SKM-1 (cell line): ENCODE measurements around the gene FBXL17.

Source experiments
- DNase-seq: peaks from one replicate; lab custom pipeline; 2025; ENCODE audit not compliant: unreplicated experiment; lab: John Stamatoyannopoulos, UW

The FBXL17 gene

DNA sequence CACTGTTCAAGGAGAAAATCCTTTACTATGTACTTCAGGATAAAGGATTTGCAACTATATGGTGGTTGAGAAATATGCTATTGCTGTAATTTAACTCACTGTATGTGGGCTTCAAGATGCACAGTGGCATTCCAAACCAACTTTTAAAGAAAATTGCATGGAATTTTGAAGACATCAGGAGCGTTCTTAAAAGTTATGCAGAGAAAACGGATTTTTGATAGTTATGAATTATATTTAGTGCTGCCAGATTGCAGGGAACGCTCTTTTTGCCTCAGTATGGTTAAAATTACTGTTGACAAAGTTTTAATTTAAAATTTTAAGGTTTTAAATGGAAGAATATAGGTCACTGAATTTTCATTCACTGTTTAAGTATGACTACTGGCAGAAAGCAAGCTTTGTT is 375.1 kb downstream of the FBXL17 start:
- DNase-seq, result no peak

DNA sequence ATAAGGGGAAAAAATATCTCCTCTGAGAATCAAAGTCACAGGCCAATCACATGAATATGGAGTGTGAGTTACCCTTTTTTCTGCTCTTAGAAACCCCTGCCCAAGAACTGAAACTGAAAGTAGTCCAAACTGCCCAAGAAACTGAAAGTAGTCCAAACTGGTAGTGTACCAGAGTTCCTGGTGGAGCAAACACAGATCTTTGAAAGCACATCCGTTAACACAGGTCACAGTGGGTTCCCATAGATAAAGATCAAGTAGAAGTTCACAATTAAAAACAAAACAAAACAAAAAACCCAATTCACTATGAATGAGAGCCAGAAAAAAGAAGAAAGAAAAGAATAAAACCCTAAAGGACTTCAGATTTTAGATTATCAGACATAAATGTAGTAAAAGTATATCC is 378.7 kb downstream of the FBXL17 start:
- no peak for DNase-seq

DNA sequence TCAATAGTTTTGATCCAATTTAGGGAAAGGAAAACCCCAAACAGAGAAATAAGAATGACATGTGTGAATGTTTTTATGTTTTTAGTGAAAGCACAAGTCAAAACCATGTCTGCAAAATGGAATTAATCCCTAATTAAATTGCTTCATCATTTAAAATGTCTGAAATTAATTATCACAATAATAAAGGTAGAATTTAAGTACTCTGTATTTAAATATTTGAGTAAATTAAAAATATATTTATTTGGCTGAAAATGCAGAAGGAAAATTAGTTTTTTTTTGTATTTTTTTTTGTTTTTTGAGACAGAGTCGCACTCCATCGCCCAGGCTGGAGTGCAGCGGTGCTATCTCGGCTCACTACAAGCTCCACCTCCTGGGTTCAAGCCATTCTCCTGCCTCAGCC is 380.7 kb downstream of the FBXL17 start:
- no peak for DNase-seq

DNA sequence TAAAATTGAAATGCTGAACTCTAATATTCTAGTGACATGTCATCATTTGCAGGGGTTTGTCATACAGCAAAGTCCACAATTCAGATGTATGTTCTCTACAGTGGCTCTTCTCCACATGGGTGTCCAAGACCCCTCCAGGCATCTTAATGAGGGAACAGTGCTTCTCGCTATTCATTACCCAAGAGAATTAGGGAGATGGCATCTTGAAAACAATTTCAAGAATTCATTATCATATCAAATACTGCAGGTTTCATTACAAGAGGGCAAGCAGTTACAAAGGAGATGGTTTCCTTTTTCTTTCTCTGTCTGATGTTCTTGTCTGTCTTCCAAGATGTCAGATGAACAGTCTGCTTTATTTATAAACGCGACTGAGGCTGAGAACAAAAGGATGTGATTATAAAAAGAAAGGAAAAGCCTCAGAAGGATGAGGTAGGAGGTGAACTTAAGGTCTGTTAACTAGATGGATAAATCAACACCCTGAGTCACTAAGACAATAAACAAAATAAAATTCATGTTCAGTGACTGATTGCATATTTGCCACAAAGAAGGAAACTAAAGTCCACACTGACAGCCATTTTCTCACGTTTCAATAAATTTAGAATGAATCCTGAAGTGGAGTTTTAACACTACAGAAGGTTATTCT is 384.4 kb downstream of the FBXL17 start:
- DNase-seq, result no peak

DNA sequence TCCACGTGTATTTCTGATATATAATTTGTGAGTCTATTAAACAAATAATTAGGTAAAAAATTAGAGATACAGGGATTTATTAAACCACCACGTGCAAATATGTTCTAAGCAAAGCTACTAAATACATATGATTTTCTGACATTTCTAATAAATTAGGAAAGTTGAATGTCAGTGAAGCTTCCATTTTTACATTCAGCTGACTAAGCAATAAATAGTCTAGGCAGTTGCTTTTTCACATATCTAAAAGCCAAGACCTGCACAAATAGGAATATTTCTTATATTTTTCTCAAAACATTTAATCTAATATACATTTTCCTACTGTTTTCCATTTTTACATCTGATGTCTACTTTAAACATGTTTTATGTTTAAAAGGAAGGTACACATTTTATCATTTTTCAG is 388.6 kb downstream of the FBXL17 start:
- no peak for DNase-seq

DNA sequence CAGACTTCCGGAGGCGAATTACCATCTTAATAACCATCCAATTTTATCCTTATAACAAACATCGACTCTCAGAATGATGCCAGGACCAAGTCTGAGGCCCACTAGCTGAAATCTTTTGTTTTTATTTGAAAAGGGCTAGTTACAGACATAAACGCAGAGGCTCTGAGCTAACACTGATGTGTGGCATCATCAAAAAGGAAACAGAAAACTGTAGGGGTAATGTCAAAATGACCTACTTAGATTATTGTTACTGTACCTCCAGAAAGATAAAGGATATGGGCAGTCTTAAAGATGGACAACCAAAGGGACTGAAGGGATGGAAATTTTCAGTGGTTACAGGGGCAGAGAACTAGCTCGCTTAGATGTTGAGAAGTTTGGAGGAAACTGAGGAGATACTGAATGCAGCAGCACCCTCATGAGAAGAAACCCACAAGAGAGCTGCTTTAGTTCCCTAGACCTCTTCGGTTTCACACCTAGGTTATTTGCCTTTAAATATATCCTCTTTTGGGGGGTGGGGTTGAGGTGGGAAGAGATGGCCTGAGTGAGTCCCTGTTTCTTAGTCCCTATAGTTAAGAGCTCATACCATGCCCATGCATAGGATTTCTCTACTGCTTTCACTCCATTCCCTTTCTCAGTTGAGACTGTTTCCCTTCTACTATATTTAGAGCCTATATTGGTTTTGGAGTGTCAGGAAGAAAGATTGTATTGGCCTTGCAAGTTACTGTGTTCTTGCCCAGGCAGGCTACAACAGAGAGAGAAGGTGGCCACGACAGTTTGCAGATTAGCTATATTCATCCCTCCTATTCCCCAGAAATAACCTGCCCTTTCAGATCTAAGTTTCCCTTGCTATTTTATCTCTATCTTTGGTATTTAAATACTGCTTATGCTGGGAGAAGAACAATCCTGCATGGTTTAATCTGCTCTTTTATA is 390.8 kb downstream of the FBXL17 start:
- DNase-seq, result no peak

DNA sequence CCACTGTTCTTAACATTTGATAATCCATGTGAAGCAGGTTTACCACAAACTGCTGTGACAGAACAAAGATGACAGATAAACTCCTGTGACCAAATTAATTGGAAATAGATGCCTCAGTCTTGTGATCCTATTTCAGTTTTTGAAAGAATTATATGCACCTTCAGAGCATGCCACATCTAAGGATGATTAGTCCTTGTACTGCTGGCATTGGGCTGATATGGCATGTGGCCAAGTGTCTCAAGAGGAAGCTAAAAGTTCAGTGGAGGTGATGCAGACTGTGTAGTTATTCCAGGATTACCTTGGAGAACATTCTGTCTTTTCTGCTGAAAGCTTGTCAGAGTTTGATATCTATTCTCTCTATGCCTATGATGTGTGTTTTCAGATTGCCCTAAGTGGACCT is 396.8 kb downstream of the FBXL17 start:
- no peak for DNase-seq

DNA sequence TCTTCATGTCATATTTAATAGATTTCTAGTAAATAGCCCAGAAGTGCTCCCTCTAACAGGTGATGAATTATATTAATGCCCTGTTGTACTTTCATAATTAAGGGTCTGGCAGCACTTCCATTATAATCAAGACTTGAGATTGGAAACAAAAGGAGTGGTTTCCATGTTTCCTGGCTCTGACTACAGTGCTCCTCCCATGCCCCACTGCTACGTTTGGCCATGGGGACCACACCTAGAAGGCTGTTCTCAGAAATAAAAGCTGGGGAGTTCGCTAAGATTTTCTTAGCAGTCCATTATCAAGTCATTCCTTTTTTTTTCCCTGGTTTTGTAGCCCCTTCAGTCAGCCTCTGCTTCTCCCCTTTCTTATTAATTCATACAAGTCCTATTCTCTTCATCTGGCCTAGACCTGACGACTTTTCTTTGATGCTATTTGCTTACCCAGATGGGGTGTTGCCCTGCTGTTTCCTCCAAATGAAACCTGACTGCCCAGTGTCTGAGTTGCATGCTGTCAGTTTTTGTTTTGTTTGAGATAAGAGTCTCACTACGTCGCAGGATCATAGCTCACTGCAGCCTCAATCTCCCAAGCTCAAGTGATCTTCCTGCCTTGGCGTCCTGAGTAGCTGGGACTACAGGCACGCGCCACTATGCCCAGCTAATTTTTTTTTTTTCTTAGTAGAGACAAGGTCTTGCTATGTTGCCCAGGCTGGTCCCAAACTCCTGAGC is 399.0 kb downstream of the FBXL17 start:
- no peak for DNase-seq

DNA sequence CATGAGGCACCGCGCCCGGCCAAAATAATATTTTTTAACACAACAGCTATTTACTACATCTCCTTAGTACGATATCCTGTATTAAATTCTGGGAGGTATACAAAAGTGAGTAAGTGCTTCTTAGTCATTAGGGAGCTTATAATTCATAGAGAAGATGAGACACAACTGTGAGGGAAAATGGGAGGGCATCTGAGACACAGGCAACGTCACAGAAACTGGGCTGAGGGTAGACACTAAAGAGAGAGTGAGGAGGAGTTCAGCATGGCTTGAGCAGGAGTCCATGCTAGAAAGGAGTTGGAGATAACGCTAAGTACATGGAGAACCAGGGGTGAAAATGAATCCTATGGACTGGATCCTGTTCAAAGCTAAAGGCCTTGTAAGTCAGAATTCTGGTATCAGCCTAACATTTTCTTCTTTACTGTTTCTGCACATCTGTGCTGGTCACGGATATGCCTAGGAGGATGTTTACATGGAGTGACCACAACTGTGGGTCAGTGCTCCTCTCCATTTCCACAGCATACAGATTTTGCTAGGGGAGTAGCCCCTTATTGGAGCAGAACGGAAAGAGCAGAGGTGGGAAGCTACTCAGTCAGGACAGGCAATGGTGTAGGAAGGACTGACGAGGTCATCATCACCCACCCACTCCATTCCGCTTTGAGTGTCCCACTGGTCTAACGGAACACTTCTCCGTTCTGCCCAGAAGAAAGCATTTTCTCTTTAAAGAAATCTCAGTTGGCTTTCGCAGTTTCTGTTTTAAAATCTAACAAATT is 400.8 kb downstream of the FBXL17 start:
- no peak for DNase-seq

DNA sequence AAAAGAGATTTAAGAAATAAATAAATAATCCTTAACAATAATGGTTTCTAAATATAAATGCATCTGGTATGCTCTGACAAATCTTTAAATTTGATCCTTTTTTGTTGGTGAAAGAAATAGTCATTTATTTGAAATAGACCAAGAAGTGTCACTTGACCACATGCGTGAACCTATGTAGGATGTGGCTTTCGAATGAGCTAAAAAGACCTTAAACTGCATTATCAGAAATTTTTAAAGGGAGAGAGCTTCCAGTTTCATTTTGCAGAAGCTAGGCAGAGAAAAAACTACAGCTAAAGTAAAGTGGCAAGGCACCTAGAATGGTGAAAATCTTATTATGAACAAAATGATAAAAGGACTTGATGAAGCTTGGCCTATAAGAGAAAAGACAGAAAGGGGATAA is 402.0 kb downstream of the FBXL17 start:
- no peak for DNase-seq

DNA sequence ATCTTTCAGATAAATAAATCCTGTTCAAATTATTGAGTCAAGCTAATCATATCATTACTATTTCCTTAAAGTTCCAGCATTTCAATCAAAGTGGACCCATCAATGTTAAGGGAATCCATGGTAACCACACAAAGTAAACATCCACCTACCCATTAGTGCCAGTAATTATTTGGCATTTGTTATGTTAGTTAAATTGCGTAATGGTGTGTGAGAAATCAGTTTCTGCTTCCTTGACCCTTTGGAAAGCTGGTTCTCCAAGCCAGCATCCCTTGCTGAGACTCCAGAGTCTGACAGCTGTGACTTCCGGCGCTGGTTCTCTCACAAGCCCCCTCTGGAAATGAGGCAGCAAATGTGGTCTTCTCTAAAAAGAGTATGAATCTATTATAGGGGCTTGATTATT is 402.6 kb downstream of the FBXL17 start:
- DNase-seq, result no peak

DNA sequence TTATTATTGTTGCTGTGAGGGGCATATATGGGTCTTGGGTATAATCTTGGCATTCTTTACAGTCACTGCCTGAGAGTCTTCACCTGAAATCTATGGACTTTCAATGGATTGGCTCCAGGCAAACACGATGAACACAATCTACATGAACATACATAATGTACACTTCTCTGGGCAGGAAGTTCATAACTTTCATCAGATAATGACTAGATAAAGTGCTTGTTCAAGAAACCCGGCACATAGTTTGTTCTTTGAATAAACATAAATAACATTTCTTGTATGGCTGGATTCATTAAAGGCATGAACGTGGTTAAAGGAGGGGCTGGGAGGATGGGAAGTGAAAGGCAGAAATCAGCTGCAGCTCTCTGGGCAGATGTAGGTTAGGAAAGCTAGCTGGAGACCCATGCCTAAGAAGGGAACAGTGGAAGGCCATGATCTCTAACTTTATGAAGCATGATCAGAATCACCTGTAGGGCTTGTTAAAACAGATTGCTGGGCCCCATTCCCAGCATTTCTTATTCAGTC is 404.3 kb downstream of the FBXL17 start:
- DNase-seq, result no peak

DNA sequence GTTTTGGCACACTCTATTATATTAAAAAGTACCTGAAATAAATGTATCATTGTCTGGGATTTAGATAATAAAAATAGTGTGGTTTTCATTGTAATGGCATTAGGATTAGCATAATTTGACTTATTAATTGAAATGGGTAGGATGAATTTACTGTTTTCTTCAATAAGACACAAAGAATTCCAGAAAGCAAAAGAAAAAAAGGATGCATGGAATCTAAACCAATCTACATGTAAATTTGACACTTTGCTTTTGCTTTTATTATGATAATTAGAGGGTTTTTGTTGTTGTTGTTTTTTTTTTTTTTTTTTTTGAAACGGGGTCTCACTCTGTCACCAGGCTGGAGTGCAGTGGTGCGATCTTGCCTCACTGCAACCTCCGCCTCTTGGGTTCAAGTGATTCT is 406.3 kb downstream of the FBXL17 start:
- DNase-seq, result no peak

DNA sequence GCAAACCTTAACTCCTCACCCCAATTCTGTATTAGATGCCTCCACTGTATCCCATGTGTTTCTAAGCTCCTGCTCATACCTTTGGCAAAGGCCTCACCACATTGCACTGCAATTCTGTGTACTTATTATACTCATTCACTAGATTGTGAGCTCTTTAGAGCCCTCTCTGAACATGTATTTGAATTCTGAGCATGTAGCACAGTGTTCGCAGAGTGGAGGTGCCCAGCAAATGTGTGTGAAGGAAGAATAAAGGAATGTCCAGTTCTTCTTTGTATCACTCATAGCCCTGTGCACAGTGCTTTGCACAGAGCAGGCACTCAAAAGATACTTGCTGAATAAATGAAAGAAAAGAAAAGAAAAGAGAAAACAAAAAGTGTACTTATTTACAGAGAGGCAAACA is 410.1 kb downstream of the FBXL17 start:
- DNase-seq, result no peak

DNA sequence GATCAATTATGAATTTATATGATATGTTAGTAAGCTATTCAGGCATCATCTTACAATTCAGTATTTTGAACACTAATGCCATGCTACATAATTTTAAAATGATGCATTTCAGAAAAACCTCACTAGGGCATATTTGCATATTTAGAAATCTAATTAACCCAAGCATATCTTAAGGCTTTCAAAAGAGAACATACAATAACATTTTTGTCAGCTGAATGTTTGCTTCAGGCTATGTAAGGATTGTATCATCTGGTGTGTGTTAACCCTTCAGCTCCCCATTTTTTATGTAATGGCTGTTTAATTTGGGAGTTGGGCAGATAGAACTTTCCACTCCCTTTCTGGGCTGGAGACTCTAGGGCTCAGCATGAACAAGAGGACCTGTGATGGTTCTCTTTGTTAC is 412.1 kb downstream of the FBXL17 start:
- DNase-seq, result no peak

DNA sequence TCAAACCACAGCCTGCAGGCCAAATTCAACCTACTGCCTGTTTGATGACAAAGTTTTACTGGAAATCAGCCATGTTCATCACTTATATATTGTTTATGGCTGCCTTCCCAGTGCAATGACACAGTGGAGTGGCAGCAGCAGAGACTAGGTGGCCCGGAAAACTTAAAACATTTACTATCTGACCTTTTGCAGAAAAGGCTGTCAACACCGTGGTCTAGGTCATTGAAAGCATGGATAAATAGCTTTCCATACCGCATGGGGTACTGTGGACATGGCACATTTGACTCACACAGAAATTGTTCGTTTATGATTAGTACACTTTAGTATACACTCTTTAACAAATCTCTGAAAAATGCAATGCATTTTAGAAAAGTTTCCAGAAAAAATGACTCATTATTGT is 412.9 kb downstream of the FBXL17 start:
- no peak for DNase-seq

DNA sequence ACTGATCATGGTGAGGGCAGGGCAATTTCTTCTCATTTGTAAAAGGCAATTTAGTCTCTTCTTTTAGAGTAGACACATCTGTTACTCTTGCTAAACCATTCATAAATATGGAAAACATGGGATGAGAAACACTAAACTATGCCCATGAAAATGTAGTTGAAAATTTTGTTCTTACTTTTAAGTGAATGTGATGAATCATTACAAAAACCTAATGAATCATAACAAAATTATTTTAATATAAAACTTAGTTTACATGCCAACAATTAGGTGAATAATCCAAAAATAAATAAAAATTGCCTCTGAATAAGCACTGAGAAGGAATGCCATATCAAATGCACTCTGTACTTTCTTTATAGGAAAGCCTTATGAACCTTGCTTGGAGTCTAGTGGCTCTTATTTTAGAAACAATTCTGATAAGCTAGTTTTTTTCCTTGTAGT is 413.5 kb downstream of the FBXL17 start:
- DNase-seq, result no peak

DNA sequence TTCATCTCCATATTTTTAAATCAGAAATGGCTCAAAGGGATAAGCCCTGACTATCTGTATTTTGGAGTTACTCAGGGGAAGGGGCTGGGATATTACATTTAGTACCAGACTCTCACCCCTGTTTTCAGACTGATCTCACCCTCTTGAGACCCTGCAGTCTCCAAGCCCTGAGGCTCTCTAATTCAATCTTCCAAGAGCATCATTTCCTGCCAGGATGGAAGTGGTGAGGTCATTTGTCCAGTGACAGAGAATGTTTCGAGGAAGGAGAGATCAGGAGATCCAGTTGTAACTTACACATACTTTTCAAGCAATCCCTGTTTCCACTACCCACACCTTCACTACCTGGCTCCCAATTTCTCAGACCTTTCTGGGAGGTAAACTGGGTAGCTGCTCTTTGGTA is 415.7 kb downstream of the FBXL17 start:
- DNase-seq, result no peak

DNA sequence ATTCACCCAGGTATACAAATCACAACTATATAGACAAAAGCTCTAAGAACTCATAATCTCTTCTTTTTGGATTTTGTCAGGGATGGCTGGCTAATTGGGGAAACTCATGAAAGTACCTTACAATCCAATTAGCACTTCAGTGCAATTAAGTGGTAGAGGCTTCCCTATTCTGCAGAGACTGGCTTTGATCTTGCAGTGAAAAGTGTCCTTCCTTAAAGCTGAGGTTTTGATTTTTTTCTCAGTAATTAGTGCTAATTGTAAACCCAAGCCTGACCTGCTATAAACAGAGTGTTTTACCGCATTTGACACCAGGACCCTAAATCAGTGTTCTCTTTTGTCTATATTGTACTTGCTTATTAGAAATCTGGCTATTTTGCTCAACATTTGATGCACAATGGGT is 417.2 kb downstream of the FBXL17 start:
- no peak for DNase-seq

DNA sequence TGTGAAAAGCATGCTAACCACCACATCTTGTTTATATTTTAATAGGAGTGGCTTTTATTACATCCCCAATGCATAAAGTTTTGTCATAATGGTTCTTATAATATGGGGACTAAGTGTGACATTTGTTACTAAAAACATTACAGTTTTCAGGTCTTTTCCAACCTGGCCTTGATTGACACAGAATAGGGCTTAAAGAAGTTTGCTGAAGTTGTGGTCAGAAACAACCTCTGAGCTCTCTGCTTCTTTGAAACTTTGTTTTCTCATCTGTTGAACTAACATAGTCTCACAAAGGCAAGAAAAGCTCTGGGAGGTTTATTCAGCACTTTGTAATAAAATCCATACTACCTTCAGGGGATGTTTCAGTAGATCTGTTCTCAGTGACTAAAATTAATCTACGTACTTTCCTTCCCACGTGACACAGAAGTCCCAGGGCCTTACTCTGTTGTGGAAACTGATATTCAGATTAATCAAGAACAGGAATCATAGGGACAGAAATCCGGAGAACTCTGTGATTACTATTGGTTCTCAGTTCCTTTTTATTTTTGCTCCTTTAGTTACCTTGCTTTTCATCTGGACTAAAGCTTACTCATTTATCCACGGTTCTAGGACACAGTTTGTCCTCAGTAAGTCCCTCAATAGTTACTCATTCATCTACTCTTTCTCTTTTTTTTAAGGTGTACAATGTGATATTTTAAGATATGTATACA is 422.2 kb downstream of the FBXL17 start:
- DNase-seq, result no peak
